ENCODE results near the gene ST8SIA6.

Gene ST8SIA6

DNA sequence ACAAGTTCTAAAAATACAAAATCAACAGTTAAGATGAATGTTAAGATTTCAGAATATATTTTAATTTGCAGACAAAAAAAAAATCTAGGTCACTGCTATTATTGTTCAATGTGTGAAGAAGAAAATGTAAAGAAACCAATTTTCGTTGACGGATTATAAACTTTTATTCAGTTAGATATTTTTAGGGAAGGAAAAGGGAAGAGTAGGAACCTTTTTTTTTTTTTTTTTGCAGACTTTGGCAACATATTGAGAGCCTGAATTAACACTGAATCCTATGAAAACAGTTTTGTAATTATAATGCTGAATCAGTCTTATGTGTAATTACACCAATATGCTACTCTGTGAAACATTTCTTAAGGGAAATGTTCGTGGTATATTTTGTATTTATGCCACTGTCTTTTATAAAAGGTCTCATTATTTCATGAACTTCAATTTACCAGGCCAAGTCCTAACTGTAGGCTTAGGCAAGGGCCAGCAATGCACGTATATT is 106.3 kb downstream of the ST8SIA6 start:
- no peak for ATAC-seq
- TF ChIP-seq, protein P1, sequence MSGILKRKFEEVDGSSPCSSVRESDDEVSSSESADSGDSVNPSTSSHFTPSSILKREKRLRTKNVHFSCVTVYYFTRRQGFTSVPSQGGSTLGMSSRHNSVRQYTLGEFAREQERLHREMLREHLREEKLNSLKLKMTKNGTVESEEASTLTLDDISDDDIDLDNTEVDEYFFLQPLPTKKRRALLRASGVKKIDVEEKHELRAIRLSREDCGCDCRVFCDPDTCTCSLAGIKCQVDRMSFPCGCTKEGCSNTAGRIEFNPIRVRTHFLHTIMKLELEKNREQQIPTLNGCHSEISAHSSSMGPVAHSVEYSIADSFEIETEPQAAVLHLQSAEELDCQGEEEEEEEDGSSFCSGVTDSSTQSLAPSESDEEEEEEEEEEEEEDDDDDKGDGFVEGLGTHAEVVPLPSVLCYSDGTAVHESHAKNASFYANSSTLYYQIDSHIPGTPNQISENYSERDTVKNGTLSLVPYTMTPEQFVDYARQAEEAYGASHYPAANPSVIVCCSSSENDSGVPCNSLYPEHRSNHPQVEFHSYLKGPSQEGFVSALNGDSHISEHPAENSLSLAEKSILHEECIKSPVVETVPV (CRISPR knock-in tag; IDR thresholded peaks at IDR 0.05) = no peak
- no peak for TF ChIP-seq ZNF565 (CRISPR knock-in tag; conservative IDR thresholded peaks at IDR 0.05; ENCODE audit: low read depth)
- TF ChIP-seq ARNTL (CRISPR knock-in tag; IDR thresholded peaks at IDR 0.05; ENCODE audit: borderline replicate concordance, low read depth) = no peak
- TF ChIP-seq, protein P2, sequence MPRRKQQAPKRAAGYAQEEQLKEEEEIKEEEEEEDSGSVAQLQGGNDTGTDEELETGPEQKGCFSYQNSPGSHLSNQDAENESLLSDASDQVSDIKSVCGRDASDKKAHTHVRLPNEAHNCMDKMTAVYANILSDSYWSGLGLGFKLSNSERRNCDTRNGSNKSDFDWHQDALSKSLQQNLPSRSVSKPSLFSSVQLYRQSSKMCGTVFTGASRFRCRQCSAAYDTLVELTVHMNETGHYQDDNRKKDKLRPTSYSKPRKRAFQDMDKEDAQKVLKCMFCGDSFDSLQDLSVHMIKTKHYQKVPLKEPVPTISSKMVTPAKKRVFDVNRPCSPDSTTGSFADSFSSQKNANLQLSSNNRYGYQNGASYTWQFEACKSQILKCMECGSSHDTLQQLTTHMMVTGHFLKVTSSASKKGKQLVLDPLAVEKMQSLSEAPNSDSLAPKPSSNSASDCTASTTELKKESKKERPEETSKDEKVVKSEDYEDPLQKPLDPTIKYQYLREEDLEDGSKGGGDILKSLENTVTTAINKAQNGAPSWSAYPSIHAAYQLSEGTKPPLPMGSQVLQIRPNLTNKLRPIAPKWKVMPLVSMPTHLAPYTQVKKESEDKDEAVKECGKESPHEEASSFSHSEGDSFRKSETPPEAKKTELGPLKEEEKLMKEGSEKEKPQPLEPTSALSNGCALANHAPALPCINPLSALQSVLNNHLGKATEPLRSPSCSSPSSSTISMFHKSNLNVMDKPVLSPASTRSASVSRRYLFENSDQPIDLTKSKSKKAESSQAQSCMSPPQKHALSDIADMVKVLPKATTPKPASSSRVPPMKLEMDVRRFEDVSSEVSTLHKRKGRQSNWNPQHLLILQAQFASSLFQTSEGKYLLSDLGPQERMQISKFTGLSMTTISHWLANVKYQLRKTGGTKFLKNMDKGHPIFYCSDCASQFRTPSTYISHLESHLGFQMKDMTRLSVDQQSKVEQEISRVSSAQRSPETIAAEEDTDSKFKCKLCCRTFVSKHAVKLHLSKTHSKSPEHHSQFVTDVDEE (CRISPR knock-in tag; IDR thresholded peaks at IDR 0.05) = no peak
- TF ChIP-seq PPARA (CRISPR knock-in tag; IDR thresholded peaks at IDR 0.05; ENCODE audit: borderline replicate concordance) = no peak
- TF ChIP-seq ISL1 (CRISPR knock-in tag; IDR thresholded peaks at IDR 0.05) = no peak
- no peak for TF ChIP-seq ESRRG (CRISPR knock-in tag; IDR thresholded peaks at IDR 0.05)
- no peak for TF ChIP-seq ZFP30 (CRISPR knock-in tag; IDR thresholded peaks at IDR 0.05)
- TF ChIP-seq GLIS3 (CRISPR knock-in tag; IDR thresholded peaks at IDR 0.05) = no peak

DNA sequence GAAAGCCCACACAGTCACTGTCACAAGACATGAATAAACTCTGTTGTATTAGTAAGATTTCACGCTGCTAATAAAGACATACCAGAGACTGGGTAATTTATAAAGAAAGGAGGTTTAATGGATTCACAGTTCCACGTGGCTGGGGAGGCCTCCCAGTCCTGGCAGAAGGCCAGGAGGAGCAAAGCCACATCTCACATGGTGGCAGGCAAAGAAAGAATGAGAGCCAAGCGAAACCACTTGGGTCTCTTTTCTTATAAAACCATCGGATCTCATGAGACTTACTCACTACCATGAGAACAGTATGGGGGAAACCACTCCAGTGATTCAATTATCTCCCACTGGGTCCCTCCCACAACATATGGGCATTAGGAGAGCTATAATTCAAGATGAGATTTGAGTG is 110.2 kb downstream of the ST8SIA6 start:
- TF ChIP-seq CSDC2 (CRISPR knock-in tag; IDR thresholded peaks at IDR 0.05) (no peak), ZNF70 (CRISPR knock-in tag; IDR thresholded peaks at IDR 0.05) (no peak), OSR1 (CRISPR knock-in tag; IDR thresholded peaks at IDR 0.05) (no peak)
- no peak for ATAC-seq

DNA sequence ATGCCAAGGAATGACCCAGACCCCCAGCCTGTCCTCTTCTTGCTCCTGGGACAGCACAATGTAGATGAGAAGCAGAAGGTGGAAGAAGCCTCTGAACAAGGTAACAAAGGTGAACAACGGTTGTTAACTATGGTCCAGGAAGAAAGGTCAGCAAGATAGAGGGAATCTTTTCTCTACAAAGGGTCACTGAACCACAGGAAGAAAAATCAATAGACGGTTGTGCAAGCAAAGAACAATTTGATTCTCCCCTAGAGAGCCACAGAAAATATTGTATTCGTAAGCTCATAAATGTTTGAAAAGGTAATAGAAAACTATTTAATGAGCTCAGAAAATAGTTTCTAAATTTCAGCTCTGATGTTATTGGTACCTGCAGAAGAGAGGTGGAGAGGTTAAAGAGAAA is 111.3 kb downstream of the ST8SIA6 start:
- ATAC-seq = no peak
- no peak for TF ChIP-seq BACH2 (CRISPR knock-in tag; IDR thresholded peaks at IDR 0.05; ENCODE audit: borderline replicate concordance)
- TF ChIP-seq OSR1 (CRISPR knock-in tag; IDR thresholded peaks at IDR 0.05) = no peak
- TF ChIP-seq ZNF565 (CRISPR knock-in tag; conservative IDR thresholded peaks at IDR 0.05; ENCODE audit: low read depth) = no peak
- no peak for TF ChIP-seq PPARA (CRISPR knock-in tag; IDR thresholded peaks at IDR 0.05; ENCODE audit: borderline replicate concordance)
- TF ChIP-seq, protein P1 (CRISPR knock-in tag; IDR thresholded peaks at IDR 0.05) = no peak
- TF ChIP-seq TCF4 (CRISPR knock-in tag; IDR thresholded peaks at IDR 0.05; ENCODE audit: borderline replicate concordance) = no peak
- TF ChIP-seq TOX (CRISPR knock-in tag; IDR thresholded peaks at IDR 0.05; ENCODE audit: borderline replicate concordance) = no peak
- TF ChIP-seq, protein P2 (CRISPR knock-in tag; IDR thresholded peaks at IDR 0.05) = no peak
- no peak for TF ChIP-seq ARNTL (CRISPR knock-in tag; IDR thresholded peaks at IDR 0.05; ENCODE audit: borderline replicate concordance, low read depth)

DNA sequence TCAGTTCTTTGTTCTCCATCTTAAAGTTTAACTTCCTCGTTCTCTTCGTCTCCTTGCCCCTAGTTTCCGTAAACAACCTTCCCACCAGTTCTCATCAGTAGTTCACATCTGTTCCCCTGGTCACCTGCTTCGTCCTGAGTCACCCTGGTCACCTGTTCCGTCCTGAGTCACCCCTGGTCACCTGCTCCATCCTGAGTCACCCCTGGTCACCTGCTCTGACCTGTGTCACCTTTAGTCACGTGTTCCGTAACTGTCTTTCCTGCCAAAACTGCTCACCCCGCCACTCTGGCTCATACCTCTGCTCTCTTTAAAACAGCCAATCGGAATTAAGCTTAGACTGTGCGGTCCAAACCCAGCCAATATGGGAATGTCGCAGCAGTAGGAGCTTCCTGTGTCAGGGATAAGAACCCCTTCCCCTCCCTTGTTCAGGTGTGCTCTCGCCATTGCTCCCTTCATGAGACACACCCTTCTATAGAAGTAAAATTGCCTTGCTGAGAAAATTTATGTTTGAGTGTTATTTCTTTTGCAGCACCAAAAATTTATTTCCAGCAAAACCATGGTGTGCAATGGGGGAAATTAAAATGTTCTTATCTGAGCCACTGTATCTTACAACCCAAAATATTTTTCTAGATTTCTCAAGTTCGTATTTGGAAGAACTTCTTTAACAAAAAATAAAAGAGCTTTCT is 114.1 kb downstream of the ST8SIA6 start:
- no peak for ATAC-seq
- TF ChIP-seq ISL1 (CRISPR knock-in tag; IDR thresholded peaks at IDR 0.05) (no peak), GLIS3 (CRISPR knock-in tag; IDR thresholded peaks at IDR 0.05) (no peak), ZFP3 (CRISPR knock-in tag; IDR thresholded peaks at IDR 0.05) (no peak), ARNTL (CRISPR knock-in tag; IDR thresholded peaks at IDR 0.05; ENCODE audit: borderline replicate concordance, low read depth) (no peak), OSR1 (CRISPR knock-in tag; IDR thresholded peaks at IDR 0.05) (no peak), SNAI2 (CRISPR knock-in tag; IDR thresholded peaks at IDR 0.05) (no peak), ESRRG (CRISPR knock-in tag; IDR thresholded peaks at IDR 0.05) (no peak), ZFP30 (CRISPR knock-in tag; IDR thresholded peaks at IDR 0.05) (no peak), PPARA (CRISPR knock-in tag; IDR thresholded peaks at IDR 0.05; ENCODE audit: borderline replicate concordance) (no peak), ZNF70 (CRISPR knock-in tag; IDR thresholded peaks at IDR 0.05) (no peak), TCF4 (CRISPR knock-in tag; IDR thresholded peaks at IDR 0.05; ENCODE audit: borderline replicate concordance) (no peak)
- TF ChIP-seq, protein P2 (CRISPR knock-in tag; IDR thresholded peaks at IDR 0.05) = no peak
